Stimulated activated CD4-positive, alpha-beta T cell treated with anti-CD3 and anti-CD28 coated beads, Interleukin-12 subunit alpha, Interleukin-12 subunit beta, amount 100 ng/mL, for 24 hours (primary cell): Measurements from ENCODE around the gene ING4.

Experiments used
- DNase-seq, 2 experiments: peaks; one replicate each; pipeline ENCODE4 v3.0.0-alpha.2; 2020; ENCODE audit warnings: low read depth in 2 of 2

The ING4 gene

GRCh38 chr12:6688543-6688998, 25.7 kb upstream of the ING4 start:
- DNase-seq: no peak

GRCh38 chr12:6685814-6686213, 22.9 kb upstream of the ING4 start:
- DNase-seq: no peak

- DNase-seq: no peak
These were observed 21.7 kb upstream of the ING4 start for GRCh38 chr12:6684609-6685008.

DNA sequence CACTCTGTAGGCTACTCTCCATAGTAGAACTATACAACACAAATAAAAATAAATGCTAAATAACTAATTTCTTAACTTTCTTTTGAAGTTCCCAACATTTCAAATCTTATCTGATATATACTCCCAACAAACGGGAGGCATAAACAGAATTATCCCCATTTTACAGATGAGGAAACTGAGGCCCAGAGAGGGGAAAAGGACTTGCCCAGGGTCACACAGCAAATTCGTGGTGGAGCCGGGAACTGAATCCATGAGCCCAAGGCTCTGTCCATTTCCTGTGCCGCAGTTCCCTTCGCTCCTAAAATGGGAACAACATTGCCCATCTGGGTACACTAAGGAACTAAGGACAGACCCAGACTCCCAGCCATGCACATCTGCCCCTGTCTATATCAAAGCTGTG, 14.0 kb upstream of the ING4 start:
- DNase-seq: no peak

DNA sequence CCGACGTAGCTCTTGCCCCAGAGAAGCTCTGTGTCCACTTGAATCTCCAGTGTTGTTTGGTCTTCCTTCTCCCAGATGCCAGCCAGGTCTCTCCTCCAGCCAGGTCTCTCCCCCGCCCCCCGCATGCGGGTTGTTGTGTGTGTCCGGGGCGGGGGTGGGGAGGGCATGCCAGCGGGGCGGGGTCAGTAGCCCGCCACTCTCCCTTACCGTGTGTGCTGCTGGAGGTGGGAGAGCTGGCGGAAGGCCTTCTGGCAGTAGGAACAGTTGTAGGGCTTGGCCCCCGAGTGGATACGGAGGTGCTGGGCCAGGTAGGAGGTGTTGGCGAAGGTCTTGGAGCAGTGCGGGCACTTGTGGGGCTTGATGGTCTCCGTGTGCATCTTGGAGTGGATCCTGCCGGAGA, 9.2 kb upstream of the ING4 start:
- no peak for DNase-seq

GRCh38 chr12:6667559-6668210, 4.8 kb upstream of the ING4 start:
- no peak for DNase-seq

DNA sequence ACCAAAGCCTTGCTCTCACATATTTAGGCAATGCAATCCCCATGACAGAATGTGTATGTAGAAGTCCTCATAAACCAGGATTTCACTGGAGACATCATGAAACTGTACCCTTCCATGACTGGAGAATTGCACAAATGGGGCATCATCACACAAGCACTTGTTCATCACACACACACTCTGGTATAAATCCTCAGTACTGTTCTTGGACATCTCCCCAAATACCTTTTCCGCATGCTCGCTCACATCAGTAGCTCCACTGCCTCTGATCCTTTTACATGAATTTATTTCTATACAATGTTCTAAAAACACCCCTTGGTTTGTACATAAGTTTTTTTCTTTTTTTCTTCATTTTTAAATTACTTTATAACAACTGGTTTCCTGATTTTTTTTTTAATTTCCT, 3.3 kb upstream of the ING4 start:
- no peak for DNase-seq

- DNase-seq: no peak
These were observed 2.0 kb upstream of the ING4 start for GRCh38 chr12:6664902-6665301.

DNA sequence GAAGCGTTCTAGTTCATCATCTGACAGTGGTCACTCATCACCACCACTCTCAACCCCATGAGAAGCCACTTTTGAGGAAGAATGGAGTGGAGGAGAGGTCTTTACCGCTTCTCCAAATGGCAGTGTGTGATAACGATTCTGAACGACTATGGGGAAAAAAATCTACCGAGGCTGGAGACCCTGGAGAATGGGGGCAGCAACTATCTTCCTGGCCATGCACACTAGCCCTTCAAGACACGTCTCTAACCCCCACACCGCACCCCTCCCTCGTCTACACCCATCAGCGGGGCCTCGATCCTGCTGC, 365 bp downstream of the ING4 start:
- no peak for DNase-seq

DNA sequence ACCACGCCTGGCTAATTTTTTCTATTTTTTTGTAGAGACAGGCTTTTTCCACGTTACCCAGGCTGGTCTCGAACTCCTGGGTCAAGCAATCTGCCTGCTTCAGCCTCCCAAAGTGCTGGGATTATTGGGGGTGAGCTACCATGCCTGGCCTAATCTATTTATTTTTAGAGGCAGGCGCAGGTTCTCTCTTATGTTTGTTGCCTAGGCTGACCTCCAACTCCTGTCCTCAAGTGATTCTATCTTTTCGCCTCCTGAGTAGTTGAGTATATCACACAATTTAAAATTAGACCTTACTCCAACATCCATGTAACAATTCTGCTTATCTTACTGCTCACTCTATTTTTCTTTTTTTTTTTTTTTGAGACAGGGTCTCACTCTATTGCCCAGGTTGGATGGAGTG, 8.9 kb downstream of the ING4 start:
- DNase-seq: no peak

GRCh38 chr12:6653342-6653741, 9.6 kb downstream of the ING4 start:
- no peak for DNase-seq

GRCh38 chr12:6652391-6652790, 10.5 kb downstream of the ING4 start:
- DNase-seq: no peak

DNA sequence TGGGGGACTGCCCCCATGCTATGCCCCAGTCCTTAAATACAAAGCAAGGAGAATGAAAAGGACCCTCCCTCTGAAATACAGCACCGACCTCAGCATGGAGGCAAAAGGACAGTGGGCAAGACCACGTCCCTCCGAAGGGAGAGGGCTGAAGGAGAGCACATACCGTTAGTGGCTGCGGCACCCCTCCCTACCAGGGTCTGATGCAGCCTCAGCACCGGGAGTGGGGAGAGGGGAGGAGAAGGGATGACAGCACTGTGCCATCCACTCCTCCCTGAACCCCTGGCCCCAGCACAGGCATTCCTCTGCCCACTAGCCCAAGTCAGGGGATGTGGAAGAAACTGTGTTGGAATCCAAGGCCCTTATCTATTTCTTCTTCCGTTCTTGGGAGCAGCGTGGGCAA, 12.1 kb downstream of the ING4 start:
- DNase-seq: no peak

DNA sequence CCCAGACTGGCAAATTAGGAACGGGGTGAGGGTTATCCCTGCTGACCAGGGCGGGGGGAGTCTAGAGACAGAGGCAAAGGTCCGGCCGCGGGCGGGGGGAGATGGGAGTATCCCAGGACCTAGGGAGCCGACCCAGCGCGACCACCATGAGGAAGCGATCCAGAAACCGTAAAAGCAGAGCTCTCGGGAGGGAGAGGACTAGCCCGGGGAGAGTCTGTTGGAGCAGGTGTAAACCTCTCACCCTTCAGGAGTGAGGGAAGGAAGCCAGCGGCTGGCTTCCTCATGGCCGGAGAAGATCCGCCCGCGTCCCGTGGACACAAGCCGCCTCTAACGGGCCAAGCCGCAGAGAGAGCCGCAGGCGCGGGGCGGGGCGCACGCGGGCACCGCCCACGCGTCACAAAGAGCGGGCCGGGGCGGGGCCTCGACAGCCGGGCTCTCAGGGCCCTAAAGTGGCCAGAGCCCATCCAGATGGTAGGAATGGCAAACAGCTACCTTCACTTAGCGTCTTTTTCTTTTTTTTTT, 15.8 kb downstream of the ING4 start, which contains the start of gene ACRBP:
TSS of gene ACRBP (minus strand) at position 350 of the 522 bp plus-strand sequence. CDS start at position 284, 66 bp downstream.
- DNase-seq: no peak

DNA sequence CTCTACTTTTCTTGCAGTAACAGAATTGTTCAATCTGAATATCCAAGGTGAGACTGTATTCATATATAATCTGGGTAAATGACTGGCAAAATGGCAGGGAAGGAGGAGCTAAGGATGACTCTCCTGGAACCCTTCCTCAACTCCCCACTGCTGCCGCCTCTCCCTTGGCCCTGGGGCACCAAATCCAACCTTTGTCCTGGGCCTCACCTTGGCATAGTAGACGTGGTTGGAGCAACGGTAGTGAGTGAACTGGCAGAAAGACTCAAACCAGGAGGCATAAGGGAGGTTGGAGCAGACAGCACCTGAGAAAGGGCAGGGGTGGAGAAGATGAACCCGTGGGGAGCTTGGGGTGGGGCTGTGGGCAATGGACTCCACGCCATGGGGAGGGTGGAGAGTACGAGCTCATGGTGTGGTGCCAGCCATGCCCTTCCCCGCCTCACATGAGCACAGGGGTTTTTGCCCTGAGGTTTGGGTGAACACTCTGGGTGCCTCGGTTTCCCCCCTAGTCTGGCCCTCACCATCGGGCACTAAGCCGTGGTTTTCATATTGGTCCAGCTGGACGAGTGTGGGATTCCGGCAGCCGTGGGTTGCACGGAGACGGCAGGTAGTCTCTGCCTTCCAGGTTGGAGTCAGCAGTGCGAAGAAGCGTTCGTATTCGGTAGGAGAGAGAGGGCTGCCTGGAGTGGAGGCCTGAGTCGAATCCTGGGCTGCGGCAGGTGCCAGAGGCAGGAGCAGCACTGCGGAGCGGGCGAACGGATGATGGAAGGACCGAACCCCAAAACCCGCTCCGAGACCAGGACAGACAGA, 16.4 kb downstream of the ING4 start:
- no peak for DNase-seq

GRCh38 chr12:6644903-6645302, 18.0 kb downstream of the ING4 start:
- no peak for DNase-seq

DNA sequence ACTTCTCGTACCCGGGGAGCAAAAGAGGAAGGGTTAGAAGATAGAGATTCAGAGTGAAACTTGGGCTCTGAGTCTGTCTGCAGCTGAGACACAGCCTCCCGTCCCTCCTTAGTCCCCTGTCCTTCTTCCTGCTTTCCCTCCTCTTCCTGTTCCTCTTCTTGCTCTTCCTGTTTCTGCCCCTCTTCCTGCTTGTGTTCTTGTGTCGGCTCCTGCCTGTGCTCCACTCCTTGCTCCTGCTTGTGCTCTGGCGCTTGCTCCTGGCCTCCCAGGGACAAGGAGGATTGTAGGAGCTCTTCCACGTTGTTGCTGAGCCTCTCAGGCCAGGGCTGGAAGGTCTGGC, 18.7 kb downstream of the ING4 start:
- DNase-seq: no peak

DNA sequence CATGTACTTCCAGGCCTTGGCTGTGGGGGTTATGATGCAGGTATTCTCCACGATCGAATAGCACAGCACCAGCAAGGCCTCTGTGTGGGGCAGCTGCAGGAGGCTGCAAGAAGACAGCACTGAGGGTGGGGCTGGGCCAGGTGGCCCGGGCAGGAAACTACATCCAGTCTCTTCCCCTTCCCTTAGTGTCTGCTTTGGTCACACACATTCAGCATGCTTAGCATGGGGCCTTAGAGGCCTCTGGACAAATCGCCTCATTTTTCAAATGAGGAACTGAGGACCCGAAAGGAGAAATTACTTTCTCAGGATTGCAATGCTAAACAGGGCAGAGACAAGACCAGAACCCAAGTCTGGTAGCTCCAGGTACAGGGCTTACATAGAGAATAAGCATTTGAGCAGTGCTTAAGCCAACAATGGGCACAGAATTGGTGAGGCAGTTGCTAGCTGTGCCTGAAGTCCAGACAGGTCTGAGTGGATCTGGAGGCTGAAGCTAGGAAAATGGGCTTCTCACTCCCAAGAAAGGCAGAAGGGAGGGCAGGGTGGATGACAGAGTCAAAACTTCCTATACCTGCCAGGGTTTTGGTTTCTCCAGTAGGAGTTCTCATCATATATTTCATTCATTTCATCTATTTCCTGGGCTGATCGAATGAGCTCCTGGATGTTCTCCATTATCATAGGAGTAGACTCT, 19.2 kb downstream of the ING4 start:
- no peak for DNase-seq

DNA sequence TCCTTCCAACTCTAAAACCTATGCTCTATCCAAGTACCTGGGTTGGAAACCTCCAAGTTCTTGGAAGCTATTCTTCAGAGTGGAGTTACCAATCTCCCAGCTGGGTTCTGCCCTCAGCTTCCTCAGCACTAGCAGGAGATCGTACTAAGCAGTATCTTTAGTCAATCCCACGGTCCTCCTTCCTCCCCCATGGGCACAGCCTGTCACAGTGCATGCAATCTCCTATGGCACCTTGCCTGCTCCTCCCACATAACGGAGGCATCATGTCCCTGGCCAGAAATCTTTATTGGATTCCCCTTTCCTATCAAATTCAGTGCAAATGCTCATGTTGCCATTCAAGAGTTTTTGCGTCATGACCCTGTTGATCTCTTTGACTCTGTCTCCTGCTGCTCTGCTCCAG, 21.8 kb downstream of the ING4 start:
- DNase-seq: no peak

GRCh38 chr12:6640497-6640896, 22.4 kb downstream of the ING4 start:
- DNase-seq: no peak

DNA sequence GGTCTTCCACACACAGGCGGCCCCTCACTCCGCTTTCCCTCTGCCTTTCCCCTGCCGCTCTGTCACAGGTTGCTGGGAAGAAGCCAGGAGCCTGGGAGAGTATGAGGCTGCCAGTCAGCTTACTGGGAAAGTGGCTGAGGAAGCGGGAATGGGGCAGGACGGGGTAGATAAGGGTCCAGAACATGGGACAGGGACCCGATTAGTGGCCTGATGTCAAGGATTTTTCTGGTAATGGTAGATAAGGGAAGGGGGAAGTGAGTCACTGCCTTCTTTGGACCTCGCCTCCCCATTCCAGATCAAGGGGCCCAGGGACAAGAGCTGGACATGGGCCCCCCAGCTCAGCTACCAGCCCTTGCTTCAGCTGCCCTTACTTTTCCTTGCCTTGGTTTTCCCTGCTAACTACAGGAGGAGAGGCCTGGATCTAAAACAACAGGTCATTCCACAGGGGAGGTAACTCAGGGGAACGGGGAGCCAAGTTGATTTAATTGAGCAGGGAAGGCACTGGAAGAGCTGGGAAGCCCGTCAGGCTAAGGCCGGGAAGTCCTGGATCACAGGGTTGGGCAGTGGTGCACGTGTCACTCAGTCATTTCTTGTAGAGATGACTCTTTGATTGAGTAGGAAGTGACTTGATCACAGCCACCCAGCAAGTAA, 23.6 kb downstream of the ING4 start:
- no peak for DNase-seq

GRCh38 chr12:6638305-6638704, 24.6 kb downstream of the ING4 start:
- no peak for DNase-seq
